ENCODE data around the gene REV3L. TPM values are rescaled to one million over a fixed set of nuclear protein-coding genes. Genes with fewer than 3 reads are reported as not detected.

REV3L gene
- total and polyA plus RNA-seq, 2 of the 13 experiments (the other 11 are each of a cell fraction or from before 2014, with no cell fraction given): 12.8 to 31.3 TPM

DNA sequence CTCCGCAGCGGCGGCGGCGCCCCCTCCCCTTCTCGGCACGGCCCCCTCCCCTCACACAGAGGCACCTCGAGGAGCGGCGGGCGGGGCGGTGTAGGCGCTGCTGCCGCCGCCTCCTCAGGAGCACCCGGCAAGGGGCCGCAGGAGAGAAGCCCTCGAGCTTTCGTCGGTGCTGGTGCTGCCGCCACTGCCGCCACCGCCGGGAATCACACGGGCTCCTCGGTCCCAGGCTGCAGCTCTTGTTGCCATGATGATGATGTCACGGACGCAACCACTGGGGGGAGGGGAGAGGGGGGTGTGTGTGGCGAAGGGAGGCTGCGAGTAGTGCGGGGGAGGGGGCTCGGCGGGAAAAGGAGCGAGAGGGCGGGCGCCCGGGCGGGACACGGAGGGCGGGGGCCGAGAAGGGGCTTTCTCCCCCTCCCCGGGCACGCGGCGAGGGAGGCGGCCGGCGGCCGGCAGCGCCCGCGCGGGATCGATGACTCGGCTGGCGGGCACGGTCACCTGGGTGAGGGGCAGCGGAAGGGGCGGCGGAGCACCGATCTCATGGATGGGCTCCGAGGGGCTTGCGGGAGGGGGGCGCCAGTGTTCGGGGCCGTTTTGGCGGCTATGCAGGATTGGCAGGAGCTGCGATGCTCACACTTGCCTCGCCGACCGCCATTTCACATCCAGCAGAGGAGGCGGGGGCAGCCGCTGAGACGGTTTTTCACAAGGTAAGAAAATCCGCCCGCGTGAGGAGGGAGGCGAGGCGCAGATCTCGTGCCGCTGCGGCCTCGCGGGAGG lies at the start of gene REV3L (continued):
- TF ChIP-seq, protein P1, sequence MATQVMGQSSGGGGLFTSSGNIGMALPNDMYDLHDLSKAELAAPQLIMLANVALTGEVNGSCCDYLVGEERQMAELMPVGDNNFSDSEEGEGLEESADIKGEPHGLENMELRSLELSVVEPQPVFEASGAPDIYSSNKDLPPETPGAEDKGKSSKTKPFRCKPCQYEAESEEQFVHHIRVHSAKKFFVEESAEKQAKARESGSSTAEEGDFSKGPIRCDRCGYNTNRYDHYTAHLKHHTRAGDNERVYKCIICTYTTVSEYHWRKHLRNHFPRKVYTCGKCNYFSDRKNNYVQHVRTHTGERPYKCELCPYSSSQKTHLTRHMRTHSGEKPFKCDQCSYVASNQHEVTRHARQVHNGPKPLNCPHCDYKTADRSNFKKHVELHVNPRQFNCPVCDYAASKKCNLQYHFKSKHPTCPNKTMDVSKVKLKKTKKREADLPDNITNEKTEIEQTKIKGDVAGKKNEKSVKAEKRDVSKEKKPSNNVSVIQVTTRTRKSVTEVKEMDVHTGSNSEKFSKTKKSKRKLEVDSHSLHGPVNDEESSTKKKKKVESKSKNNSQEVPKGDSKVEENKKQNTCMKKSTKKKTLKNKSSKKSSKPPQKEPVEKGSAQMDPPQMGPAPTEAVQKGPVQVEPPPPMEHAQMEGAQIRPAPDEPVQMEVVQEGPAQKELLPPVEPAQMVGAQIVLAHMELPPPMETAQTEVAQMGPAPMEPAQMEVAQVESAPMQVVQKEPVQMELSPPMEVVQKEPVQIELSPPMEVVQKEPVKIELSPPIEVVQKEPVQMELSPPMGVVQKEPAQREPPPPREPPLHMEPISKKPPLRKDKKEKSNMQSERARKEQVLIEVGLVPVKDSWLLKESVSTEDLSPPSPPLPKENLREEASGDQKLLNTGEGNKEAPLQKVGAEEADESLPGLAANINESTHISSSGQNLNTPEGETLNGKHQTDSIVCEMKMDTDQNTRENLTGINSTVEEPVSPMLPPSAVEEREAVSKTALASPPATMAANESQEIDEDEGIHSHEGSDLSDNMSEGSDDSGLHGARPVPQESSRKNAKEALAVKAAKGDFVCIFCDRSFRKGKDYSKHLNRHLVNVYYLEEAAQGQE (IDR thresholded peaks at IDR 0.05; ENCODE audit: borderline replicate concordance in 1 of 2, low read depth in 1 of 2, low read length in 2 of 2): peak in 1 of 2 experiments; percentile 30; a peak in 1 of 4 replicates
- TF ChIP-seq GLI4 (CRISPR knock-in tag; IDR thresholded peaks at IDR 0.05; ENCODE audit: borderline replicate concordance): no peak
- TF ChIP-seq TCF12 (IDR thresholded peaks at IDR 0.05): no peak
- TF ChIP-seq TCF12 (CRISPR knock-in tag; IDR thresholded peaks at IDR 0.05): peak; percentile 44; the same call in 1 of the 2 replicates
- TF ChIP-seq ZNF530 (CRISPR knock-in tag; IDR thresholded peaks at IDR 0.05; ENCODE audit: low read depth): no peak
- no peak; the same call in 1 of the 2 replicates for TF ChIP-seq SMAD3 (CRISPR knock-in tag; IDR thresholded peaks at IDR 0.05)
- peak in 1 of 2 experiments; percentile 69; a peak in 2 of 4 replicates for TF ChIP-seq KLF16 (CRISPR knock-in tag; IDR thresholded peaks at IDR 0.05)
- TF ChIP-seq PBX2 (CRISPR knock-in tag; IDR thresholded peaks at IDR 0.05): no peak
- TF ChIP-seq ZNF724P (CRISPR knock-in tag; IDR thresholded peaks at IDR 0.05; ENCODE audit: borderline replicate concordance): 0 out of 2 replicates have a peak, but pooled peaks have one; percentile 42
- TF ChIP-seq KMT2B (CRISPR knock-in tag; IDR thresholded peaks at IDR 0.05): peak; percentile 96
- 0 out of 2 replicates have a peak, but pooled peaks have one; percentile 58 for TF ChIP-seq ZNF75D (CRISPR knock-in tag; IDR thresholded peaks at IDR 0.05; ENCODE audit: borderline replicate concordance)
- 0 out of 2 replicates have a peak, but pooled peaks have one; percentile 42 for TF ChIP-seq ATF7 (IDR thresholded peaks at IDR 0.05)
- TF ChIP-seq ATF7 (CRISPR knock-in tag; IDR thresholded peaks at IDR 0.05): peak; percentile 88
- peak; percentile 53; the same call in 1 of the 2 replicates for TF ChIP-seq CBFB (CRISPR knock-in tag; IDR thresholded peaks at IDR 0.05)
- TF ChIP-seq SIN3B (IDR thresholded peaks at IDR 0.05; ENCODE audit: low read length): no peak
- TF ChIP-seq KLF15 (CRISPR knock-in tag; IDR thresholded peaks at IDR 0.05; ENCODE audit: borderline replicate concordance): no peak; the same call in none of the 2 replicates
- peak; percentile 94 for TF ChIP-seq ZNF687 (CRISPR knock-in tag; IDR thresholded peaks at IDR 0.05)
- TF ChIP-seq HES4 (CRISPR knock-in tag; IDR thresholded peaks at IDR 0.05; ENCODE audit: borderline replicate concordance): no peak
- peak; percentile 57; the same call in 1 of the 2 replicates for TF ChIP-seq ZBTB43 (CRISPR knock-in tag; conservative IDR thresholded peaks at IDR 0.05)

All from HepG2 (cell line).